Endothelial cell of umbilical vein (primary cell): ENCODE measurements around the gene MCC. TPM values are rescaled to one million over a fixed set of nuclear protein-coding genes. Genes with fewer than 3 reads are reported as not detected.

Experiments
- BruUV-seq: library from RNA; stranded (reverse); fragments of 400-500 nt; replicated peaks from 2 replicates; lab custom pipeline; 2021; lab: Mats Ljungman, UMichigan
- CTCF ChIA-PET: fragments of 300-600, 350-600 bp; sonication (Branson Sonifier 250); formaldehyde crosslinking; loops from one replicate; lab custom pipeline; 2021; ENCODE audit warnings: antibody characterized with exemption, inconsistent platforms; lab: Charles Lee
- POLR2A ChIA-PET: fragments of 300-600, 350-600 bp; sonication (Branson Sonifier 250); formaldehyde crosslinking; loops from one replicate; lab custom pipeline; 2021; ENCODE audit warnings: antibody characterized with exemption, inconsistent platforms; lab: Charles Lee
- DNase-seq: peaks from one replicate; pipeline ENCODE4 v3.0.0-alpha.2; 2011; ENCODE audit warnings: low read depth, low spot score
- FAIRE-seq: peaks from 2 replicates; lab custom pipeline; 2011; peaks lifted over from hg19 to GRCh38; lab: Jason Lieb, UNC
- H2AFZ ChIP-seq: 2 replicates; pipeline ENCODE4 v1.6.0; 2012; ENCODE audit warnings: low read depth, low read length, control low read depth, inconsistent platforms
- H3K27ac ChIP-seq: 2 replicates; pipeline ENCODE4 v1.5.1; 2011; ENCODE audit warnings: low read depth, mild to moderate bottlenecking, control low read depth, low read length, moderate library complexity; ENCODE audit not compliant: insufficient read depth
- H3K27me3 ChIP-seq, 2 experiments: 2 replicates each; pipeline versions ENCODE4 v1.6.0 to v1.6.1; 2011; ENCODE audit warnings: low read length in 2 of 2, mixed read lengths in 1 of 2; ENCODE audit not compliant: control insufficient read depth in 2 of 2, insufficient read depth in 2 of 2
- H3K36me3 ChIP-seq, 2 experiments: 2 replicates in 1 of 2; 3 replicates in 1 of 2; pipeline ENCODE4 v1.5.1; 2011; ENCODE audit warnings: low read length in 2 of 2, mild to moderate bottlenecking in 1 of 2, moderate library complexity in 1 of 2; ENCODE audit not compliant: control insufficient read depth in 2 of 2, insufficient read depth in 2 of 2; ENCODE audit errors: extremely low read depth in 1 of 2
- H3K4me1 ChIP-seq: 3 replicates; pipeline ENCODE4 v1.5.1; 2011; ENCODE audit warnings: mild to moderate bottlenecking, low read length; ENCODE audit not compliant: control insufficient read depth, insufficient read depth; ENCODE audit errors: extremely low read depth
- H3K4me2 ChIP-seq: 2 replicates; pipeline ENCODE4 v1.6.1; 2011; ENCODE audit warnings: low read length, control low read depth, mixed read lengths; ENCODE audit not compliant: insufficient read depth
- H3K4me3 ChIP-seq, 3 experiments: fragments of 200-600 bp in 1 of 3; sonication (generic), shearing (Covaris generic) in 1 of 3; replicated peaks in 1 of 3; 2 replicates each; pipeline ENCODE4 v1.5.1; 2011 to 2016; ENCODE audit warnings: control low read depth in 3 of 3, low read length in 3 of 3, mild to moderate bottlenecking in 2 of 3, inconsistent platforms in 1 of 3, low read depth in 1 of 3, moderate library complexity in 1 of 3; ENCODE audit not compliant: insufficient read depth in 1 of 3
- H3K79me2 ChIP-seq: 2 replicates; pipeline ENCODE4 v1.6.0; 2012; ENCODE audit warnings: low read length, inconsistent platforms; ENCODE audit not compliant: control insufficient read depth, insufficient read depth
- H3K9ac ChIP-seq: replicated peaks from 2 replicates; pipeline ENCODE3; 2011; ENCODE audit warnings: low read length, control low read depth; ENCODE audit not compliant: insufficient read depth; ENCODE audit errors: extremely low read depth
- H3K9me1 ChIP-seq: replicated peaks from 3 replicates; pipeline ENCODE4 v1.6.0; 2011; ENCODE audit warnings: mild to moderate bottlenecking, low read length; ENCODE audit not compliant: control insufficient read depth, insufficient read depth; ENCODE audit errors: extremely low read depth
- H3K9me3 ChIP-seq: replicated peaks from 2 replicates; pipeline ENCODE4 v1.5.1; 2012; ENCODE audit warnings: low read length, inconsistent platforms; ENCODE audit not compliant: control insufficient read depth, insufficient read depth
- H4K20me1 ChIP-seq: replicated peaks from 2 replicates; pipeline ENCODE3; 2011; ENCODE audit warnings: mild to moderate bottlenecking, low read length; ENCODE audit not compliant: control insufficient read depth, insufficient read depth; ENCODE audit errors: extremely low read depth
- JUN ChIP-seq: IDR thresholded peaks from 2 replicates; pipeline ENCODE4 v1.6.1; 2011; ENCODE audit warnings: borderline replicate concordance, low read depth; ENCODE audit not compliant: insufficient read length, insufficient read depth
- MAX ChIP-seq: IDR thresholded peaks from 2 replicates; pipeline ENCODE4 v1.6.1; 2011; ENCODE audit not compliant: insufficient read depth, insufficient read length
- MYC ChIP-seq: IDR thresholded peaks from one replicate; pipeline ENCODE4 v1.6.1; 2011; ENCODE audit warnings: mild to moderate bottlenecking, low read depth, low read length
- dilution Hi-C: fragments of 300-500 bp; cut with MboI; formaldehyde crosslinking; loops from one replicate; pipeline ENCODE4 v1.15.0; 2019; ENCODE audit warnings: low sequenced_read_pairs; ENCODE audit not compliant: extremely low pct_ligation_motif_present
- intact Hi-C: fragments of 100-400 bp; cut with micrococcal nuclease; formaldehyde crosslinking; loops from one replicate; pipeline ENCODE4 v1.10.0; 2022
- polyA plus RNA-seq, 4 experiments: library from polyadenylated mRNA; depleted of rRNA in 3 of 4; stranded (reverse) in 3 of 4; unstranded in 1 of 4; fragments of >200 nt; gene quantifications; 2 replicates each; pipeline versions ENCODE4 v1.2.1 to v1.2.3, GENCODE V29; 2011 to 2012; ENCODE audit warnings: missing spikeins in 1 of 4
- total RNA-seq: library from RNA; stranded (reverse); gene quantifications from 2 replicates; pipeline ENCODE4 v1.2.3, GENCODE V29; 2021

MCC gene
- total and polyA plus RNA-seq, 2 donors (not counting 3 experiments of a cell fraction or from before 2014, with no cell fraction given) = 6.9 to 27.5 TPM

GRCh38 chr5:113162770-113163169, 325.5 kb downstream of the MCC start:
- dilution Hi-C loops (no loop called here), intact Hi-C loops (loop anchor here (1.0 to 2.0 kb wide), 2 partner anchors 62 to 132 kb away; no protein-coding TSS in a partner anchor)
- H3K4me3 ChIP-seq = no peak overlapping the region
- no peaks in the 10 kb centered on the region for H3K36me3 ChIP-seq
- DNase-seq (peak; percentile 45), FAIRE-seq (peak; percentile 53)
- no peak overlapping the region for H2AFZ ChIP-seq
- no peaks in the 10 kb centered on the region for H3K9me3 ChIP-seq
- no TSS peak for BruUV-seq
- H3K27ac ChIP-seq = peak overlapping the region; percentile 10
- no peak for TF ChIP-seq MAX
- POLR2A ChIA-PET = no interaction called here
- CTCF ChIA-PET = interaction anchor here (1.2 to 1.5 kb wide), 2 partner anchors 39 to 348 kb away, joined by 3 read pairs; no protein-coding TSS in a partner anchor
- no peaks in the 10 kb centered on the region for H3K79me2 ChIP-seq
- H3K9me1 ChIP-seq = no peaks in the 10 kb centered on the region
- peaks cover 32% of the 10 kb centered on the region for H3K4me1 ChIP-seq
- no peaks in the 10 kb centered on the region for H4K20me1 ChIP-seq
- H3K27me3 ChIP-seq = no peaks in the 10 kb centered on the region
- H3K9ac ChIP-seq = no peak overlapping the region
- H3K4me2 ChIP-seq = peak overlapping the region; percentile 50

GRCh38 chr5:113162208-113162607, 326.0 kb downstream of the MCC start:
- no peak for FAIRE-seq
- H3K4me3 ChIP-seq = no peak overlapping the region
- intact Hi-C loops (loop anchor here (2.0 kb wide), 1 partner anchor 133 kb away; no protein-coding TSS in a partner anchor), dilution Hi-C loops (no loop called here)
- no peak overlapping the region for H3K4me2 ChIP-seq
- ChIA-PET CTCF (no interaction called here), POLR2A (no interaction called here)
- H3K9me3 ChIP-seq = no peaks in the 10 kb centered on the region
- no peaks in the 10 kb centered on the region for H3K27me3 ChIP-seq
- H3K4me1 ChIP-seq = peaks cover 26% of the 10 kb centered on the region
- no peak for TF ChIP-seq MYC
- TF ChIP-seq JUN = no peak
- no peak for DNase-seq
- H3K27ac ChIP-seq = no peak overlapping the region
- no peaks in the 10 kb centered on the region for H3K36me3 ChIP-seq
- H4K20me1 ChIP-seq = no peaks in the 10 kb centered on the region
- no TSS peak for BruUV-seq
- no peak overlapping the region for H3K9ac ChIP-seq
- no peaks in the 10 kb centered on the region for H3K9me1 ChIP-seq
- H2AFZ ChIP-seq = no peak overlapping the region
- H3K79me2 ChIP-seq = no peaks in the 10 kb centered on the region
